Esophagus squamous epithelium (tissue), 4 donors: Measurements from ENCODE around the gene ZNF532.

Source experiments
- POLR2A ChIP-seq, 4 donors: fragments of 450-650 bp; IDR thresholded peaks; one replicate each; pipeline ENCODE4 v1.6.1; 2017; ENCODE audit warnings: antibody characterized with exemption in 4 of 4, mild to moderate bottlenecking in 4 of 4, moderate library complexity in 3 of 4
- TF ChIP-seq, protein P1 (sequence below), 6 experiments: fragments of 450-650 bp in 4 of 6; fragments of 200-600 bp in 2 of 6; sonication (generic) in 2 of 6; IDR thresholded peaks; one replicate each; pipeline ENCODE4 v1.5.1; 2016 to 2019; ENCODE audit warnings: antibody characterized with exemption in 6 of 6, mild to moderate bottlenecking in 4 of 6, moderate library complexity in 4 of 6

DNA sequence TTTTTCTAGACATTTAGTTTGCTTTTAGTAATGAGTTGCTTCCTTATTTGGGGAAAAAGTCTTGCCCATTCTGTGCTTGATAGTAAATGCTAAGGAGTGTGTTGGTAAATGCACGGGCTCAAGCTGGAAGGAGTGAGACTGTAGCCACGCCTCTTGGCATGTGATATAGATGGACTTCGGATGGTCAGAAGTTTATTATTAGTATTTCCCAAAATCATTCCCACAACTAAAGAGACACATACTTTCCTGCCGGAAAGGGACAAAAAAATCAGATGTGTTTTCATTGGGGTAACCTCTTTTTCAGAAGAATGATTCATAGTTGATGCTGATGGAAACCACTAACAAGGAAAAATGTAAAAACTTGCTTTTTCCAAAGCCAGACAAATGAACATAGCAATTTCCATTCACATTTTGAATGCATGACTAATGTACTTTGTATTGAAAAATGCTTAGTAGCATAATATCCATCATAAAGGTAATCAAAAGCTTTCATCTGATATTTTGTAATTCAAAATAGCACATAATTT is 133.2 kb downstream of the ZNF532 start:
- TF ChIP-seq, protein P1, sequence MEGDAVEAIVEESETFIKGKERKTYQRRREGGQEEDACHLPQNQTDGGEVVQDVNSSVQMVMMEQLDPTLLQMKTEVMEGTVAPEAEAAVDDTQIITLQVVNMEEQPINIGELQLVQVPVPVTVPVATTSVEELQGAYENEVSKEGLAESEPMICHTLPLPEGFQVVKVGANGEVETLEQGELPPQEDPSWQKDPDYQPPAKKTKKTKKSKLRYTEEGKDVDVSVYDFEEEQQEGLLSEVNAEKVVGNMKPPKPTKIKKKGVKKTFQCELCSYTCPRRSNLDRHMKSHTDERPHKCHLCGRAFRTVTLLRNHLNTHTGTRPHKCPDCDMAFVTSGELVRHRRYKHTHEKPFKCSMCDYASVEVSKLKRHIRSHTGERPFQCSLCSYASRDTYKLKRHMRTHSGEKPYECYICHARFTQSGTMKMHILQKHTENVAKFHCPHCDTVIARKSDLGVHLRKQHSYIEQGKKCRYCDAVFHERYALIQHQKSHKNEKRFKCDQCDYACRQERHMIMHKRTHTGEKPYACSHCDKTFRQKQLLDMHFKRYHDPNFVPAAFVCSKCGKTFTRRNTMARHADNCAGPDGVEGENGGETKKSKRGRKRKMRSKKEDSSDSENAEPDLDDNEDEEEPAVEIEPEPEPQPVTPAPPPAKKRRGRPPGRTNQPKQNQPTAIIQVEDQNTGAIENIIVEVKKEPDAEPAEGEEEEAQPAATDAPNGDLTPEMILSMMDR (IDR thresholded peaks at IDR 0.05), result no peak
- TF ChIP-seq POLR2A (IDR thresholded peaks at IDR 0.05), result no peak
